Neuron (in vitro differentiated cells): ENCODE results near the gene MEN1.

ENCODE experiments used
- H2AFZ ChIP-seq: one replicate; pipeline ENCODE4 v1.6.1; 2013; ENCODE audit warnings: low read depth, mild to moderate bottlenecking, inconsistent platforms, low read length, moderate library complexity
- H3K27me3 ChIP-seq: one replicate; pipeline ENCODE4 v1.6.1; 2013; ENCODE audit warnings: low read length; ENCODE audit not compliant: insufficient read depth
- H3K36me3 ChIP-seq: one replicate; pipeline ENCODE4 v1.6.1; 2013; ENCODE audit warnings: low read length; ENCODE audit not compliant: insufficient read depth
- H3K4me1 ChIP-seq: one replicate; pipeline ENCODE4 v1.6.1; 2013; ENCODE audit warnings: low read length; ENCODE audit not compliant: insufficient read depth
- H3K4me3 ChIP-seq: 2 replicates; pipeline ENCODE4 v1.5.1; 2013; ENCODE audit warnings: mild to moderate bottlenecking, low read length, moderate library complexity
- H3K9me3 ChIP-seq: one replicate; pipeline ENCODE4 v1.6.1; 2013; ENCODE audit warnings: low read length

Gene MEN1

GRCh38 chr11:64810271-64810890 lies at the start of gene MEN1:
Gene MEN1, minus strand, starts transcription at chr11:64810551. Its CDS starts 442 bp downstream, at chr11:64810109.
- peak within 1 kb of the TSS; percentile 81 for H3K4me3 ChIP-seq
- H2AFZ ChIP-seq, result peak within 1 kb of the TSS; percentile 80
- H3K9me3 ChIP-seq, result no peaks in the 10 kb centered on the region
- no peaks in the 10 kb centered on the region for H3K27me3 ChIP-seq
- H3K4me1 ChIP-seq, result peaks cover 8% of the 10 kb centered on the region
- H3K36me3 ChIP-seq, result peaks cover 27% of the 10 kb centered on the region

DNA sequence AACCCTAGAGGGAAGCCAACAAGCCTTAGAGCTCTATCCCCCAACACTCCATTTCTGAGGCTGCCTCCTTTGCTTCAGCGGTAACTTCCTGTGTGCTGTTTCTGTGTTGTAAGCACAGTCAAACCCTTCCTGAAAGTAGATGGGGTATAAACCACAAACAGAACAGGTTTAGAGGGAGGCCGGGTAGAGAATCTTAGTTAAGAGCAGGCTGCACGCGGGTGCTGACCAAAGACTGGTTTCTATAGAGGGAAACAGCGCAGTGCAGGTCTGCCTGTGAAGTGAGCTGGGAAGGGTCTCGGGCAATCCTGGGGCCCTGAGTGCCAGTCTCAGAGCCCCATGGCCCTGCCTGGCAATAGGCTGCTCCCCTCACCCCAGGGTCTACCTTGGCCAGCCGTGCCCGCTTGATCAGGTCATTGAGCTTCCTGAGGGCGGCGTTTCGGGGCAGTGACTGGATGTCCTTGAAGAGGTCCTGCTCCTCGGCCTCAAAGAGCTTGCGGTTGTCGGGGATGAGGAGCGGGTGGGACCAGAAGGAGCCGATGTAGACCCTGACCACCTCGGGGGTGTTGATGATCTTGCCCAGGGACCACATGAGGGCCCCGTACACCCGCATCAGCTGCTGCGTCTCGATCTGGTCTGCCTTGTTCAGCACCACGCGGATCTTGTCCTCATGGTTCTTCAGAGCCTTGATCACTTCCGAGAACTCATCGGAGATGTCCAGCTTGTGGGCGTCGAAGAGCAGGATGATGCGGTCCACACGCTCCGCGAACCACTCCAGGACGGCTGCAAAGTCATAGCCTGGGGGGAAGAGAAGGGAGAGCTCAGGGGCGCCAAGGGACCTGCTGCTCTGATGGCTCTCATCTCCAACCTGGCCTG lies 49.4 kb upstream of the MEN1 start:
- Histone ChIP-seq H2AFZ (no peak overlapping the region), H3K4me3 (no peak overlapping the region), H3K36me3 (peaks cover 38% of the 10 kb centered on the region), H3K4me1 (peaks cover 27% of the 10 kb centered on the region), H3K9me3 (no peaks in the 10 kb centered on the region), H3K27me3 (no peaks in the 10 kb centered on the region)

GRCh38 chr11:64858467-64859263 lies 48.3 kb upstream of the MEN1 start:
- no peak overlapping the region for H2AFZ ChIP-seq
- H3K36me3 ChIP-seq, result peaks cover 43% of the 10 kb centered on the region
- no peaks in the 10 kb centered on the region for H3K9me3 ChIP-seq
- no peaks in the 10 kb centered on the region for H3K27me3 ChIP-seq
- H3K4me1 ChIP-seq, result peaks cover 16% of the 10 kb centered on the region
- no peak overlapping the region for H3K4me3 ChIP-seq

GRCh38 chr11:64857485-64857884 lies 47.1 kb upstream of the MEN1 start:
- Histone ChIP-seq H3K27me3 (no peaks in the 10 kb centered on the region), H3K9me3 (no peaks in the 10 kb centered on the region), H2AFZ (no peak overlapping the region), H3K4me1 (peaks cover 4% of the 10 kb centered on the region), H3K36me3 (peaks cover 43% of the 10 kb centered on the region), H3K4me3 (no peak overlapping the region)

GRCh38 chr11:64856382-64857227 lies 46.3 kb upstream of the MEN1 start:
- Histone ChIP-seq H3K4me1 (peaks cover 1% of the 10 kb centered on the region), H2AFZ (no peak overlapping the region), H3K9me3 (no peaks in the 10 kb centered on the region), H3K27me3 (no peaks in the 10 kb centered on the region), H3K4me3 (no peak overlapping the region), H3K36me3 (peaks cover 43% of the 10 kb centered on the region)

- H3K4me3 ChIP-seq, result no peak overlapping the region
- peaks cover 43% of the 10 kb centered on the region for H3K36me3 ChIP-seq
Observed at GRCh38 chr11:64855596-64856304, 45.4 kb upstream of the MEN1 start.

DNA sequence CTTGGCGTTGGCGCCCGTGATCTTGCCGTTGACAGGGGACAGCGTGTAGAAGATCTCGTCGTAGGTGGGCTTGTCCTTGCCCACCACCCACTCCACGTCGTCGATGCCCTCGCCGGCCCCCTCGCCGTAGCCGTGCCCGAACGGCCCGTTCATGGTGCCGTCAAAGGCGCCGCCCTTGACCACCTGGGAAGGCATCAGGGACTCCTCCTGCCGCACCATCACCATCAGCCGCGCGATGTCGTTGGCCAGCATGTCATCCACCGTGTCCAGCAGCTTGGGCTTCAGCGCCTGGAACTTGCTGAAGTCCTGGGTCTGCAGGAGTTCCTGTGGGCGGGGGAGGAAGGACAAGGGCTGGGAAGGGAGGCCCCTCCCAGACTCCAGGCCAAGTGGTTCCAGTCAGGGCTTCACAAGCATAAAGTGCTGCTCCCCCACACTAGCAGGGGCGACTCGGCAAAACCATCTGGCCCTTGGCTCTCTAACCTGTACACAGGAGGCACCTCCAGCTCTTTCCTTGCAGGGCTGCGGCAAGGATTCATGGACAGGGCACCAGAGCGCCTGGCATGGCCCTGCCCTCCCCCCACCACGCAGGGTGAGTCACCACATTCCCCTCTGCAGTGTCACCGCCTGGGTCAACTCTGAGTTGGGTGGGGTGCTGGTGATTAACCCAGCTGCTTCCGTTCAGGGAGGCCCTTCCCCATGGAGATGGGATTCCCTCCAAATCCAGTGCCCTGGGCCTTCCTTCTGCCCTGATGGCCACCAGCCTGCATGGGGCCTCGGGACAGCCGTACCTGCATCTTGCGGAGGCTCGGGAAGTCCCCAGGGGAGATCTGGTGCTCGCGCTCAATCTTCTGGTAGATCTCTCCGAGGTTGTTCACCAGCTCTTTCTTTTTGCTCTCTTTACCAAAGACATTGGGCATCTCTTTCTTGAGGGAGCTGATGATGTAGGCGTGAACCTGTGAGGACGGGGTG lies 44.5 kb upstream of the MEN1 start:
- Histone ChIP-seq H3K9me3 (no peaks in the 10 kb centered on the region), H3K36me3 (peaks cover 39% of the 10 kb centered on the region), H3K4me3 (no peak overlapping the region), H2AFZ (no peak overlapping the region), H3K27me3 (no peaks in the 10 kb centered on the region), H3K4me1 (peaks cover 9% of the 10 kb centered on the region)

More at GRCh38 chr11:64855596-64856304, 45.4 kb upstream of the MEN1 start:
- no peaks in the 10 kb centered on the region for H3K27me3 ChIP-seq
- peaks cover 9% of the 10 kb centered on the region for H3K4me1 ChIP-seq
- no peak overlapping the region for H2AFZ ChIP-seq
- no peaks in the 10 kb centered on the region for H3K9me3 ChIP-seq

GRCh38 chr11:64854157-64854533 lies 43.8 kb upstream of the MEN1 start:
- peaks cover 9% of the 10 kb centered on the region for H3K4me1 ChIP-seq
- H3K36me3 ChIP-seq, result peaks cover 34% of the 10 kb centered on the region
- H3K27me3 ChIP-seq, result no peaks in the 10 kb centered on the region
- no peak overlapping the region for H3K4me3 ChIP-seq
- no peak overlapping the region for H2AFZ ChIP-seq
- H3K9me3 ChIP-seq, result no peaks in the 10 kb centered on the region

- Histone ChIP-seq H3K4me3 (no peak overlapping the region), H2AFZ (no peak overlapping the region), H3K9me3 (no peaks in the 10 kb centered on the region), H3K4me1 (peaks cover 9% of the 10 kb centered on the region), H3K27me3 (no peaks in the 10 kb centered on the region), H3K36me3 (peaks cover 33% of the 10 kb centered on the region)
Observed at GRCh38 chr11:64853709-64854108, 43.4 kb upstream of the MEN1 start.

DNA sequence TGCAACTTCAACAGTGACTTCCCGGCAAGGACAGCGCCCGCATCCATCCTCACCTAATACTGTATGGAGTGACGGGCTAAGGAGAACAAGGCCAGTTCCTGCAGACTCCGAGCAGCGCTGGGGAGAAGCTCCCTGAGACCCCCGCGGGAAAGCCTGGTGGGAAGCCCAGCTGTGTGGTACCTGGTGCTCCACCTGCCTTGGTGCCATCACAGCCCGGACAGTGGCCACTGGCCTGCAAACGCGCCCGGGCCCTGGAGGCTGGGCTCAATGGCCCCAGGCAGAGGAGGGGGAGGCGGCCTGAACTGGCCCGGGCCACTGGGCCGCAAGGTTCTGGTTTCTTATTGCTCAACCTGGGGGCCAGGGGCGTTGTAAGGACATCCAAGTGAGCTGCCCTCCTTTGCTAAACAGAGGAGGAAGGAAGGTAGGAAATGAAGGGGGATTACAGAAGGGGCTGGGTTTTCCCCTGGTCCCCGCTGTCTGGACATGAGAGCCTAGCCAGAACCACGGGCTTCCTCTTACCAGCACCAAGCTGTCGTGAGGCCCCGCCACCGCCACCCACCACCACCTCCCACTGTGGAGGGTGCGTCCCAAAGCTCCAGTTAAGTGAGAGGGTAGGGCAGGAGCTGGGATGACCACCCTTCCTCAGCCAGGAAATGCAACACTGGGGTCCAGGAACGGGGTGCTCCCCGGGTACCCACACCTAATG lies 42.6 kb upstream of the MEN1 start:
- peaks cover 28% of the 10 kb centered on the region for H3K36me3 ChIP-seq
- H3K4me1 ChIP-seq, result peaks cover 9% of the 10 kb centered on the region
- no peak overlapping the region for H2AFZ ChIP-seq
- no peaks in the 10 kb centered on the region for H3K9me3 ChIP-seq
- no peak overlapping the region for H3K4me3 ChIP-seq
- H3K27me3 ChIP-seq, result no peaks in the 10 kb centered on the region

DNA sequence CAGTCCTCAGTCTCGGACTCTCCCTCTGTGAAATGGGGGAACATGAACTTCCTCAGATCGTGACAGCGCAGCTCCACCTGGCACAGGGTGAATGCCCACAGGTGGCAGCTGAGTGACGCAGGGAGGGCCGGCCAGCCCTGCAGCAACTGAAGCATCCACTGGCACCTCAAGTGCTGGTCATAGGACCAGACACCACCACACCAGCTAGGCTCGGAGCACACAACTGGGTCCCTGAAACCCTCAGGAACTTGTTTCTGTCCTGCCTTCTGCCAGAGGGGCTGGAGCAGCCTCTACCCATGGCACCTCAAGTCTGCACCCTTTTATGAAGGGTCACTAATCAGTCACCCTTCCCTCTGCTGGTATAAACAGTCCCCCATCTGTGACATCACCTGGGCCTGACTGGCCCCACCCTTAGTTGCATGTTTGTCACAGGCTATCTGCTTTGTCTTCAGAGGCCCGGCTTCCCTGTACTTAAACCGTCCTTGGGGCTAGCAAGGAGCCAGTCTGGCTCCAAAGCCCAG lies 41.5 kb upstream of the MEN1 start:
- H3K4me1 ChIP-seq, result peaks cover 9% of the 10 kb centered on the region
- no peak overlapping the region for H3K4me3 ChIP-seq
- H2AFZ ChIP-seq, result no peak overlapping the region

More for the DNA sequence above, 41.5 kb upstream of the MEN1 start:
- Histone ChIP-seq H3K9me3 (no peaks in the 10 kb centered on the region), H3K36me3 (peaks cover 22% of the 10 kb centered on the region), H3K27me3 (no peaks in the 10 kb centered on the region)
